ENCODE measurements around the gene MBD5. TPM values are rescaled to one million over a fixed set of nuclear protein-coding genes. Genes with fewer than 3 reads are reported as not detected.

Gene MBD5
- polyA plus RNA-seq, 1 donor (not counting 4 experiments of a cell fraction or from before 2014, with no cell fraction given) = 20.1 TPM

- Histone ChIP-seq H2AFZ (ENCODE audit: control insufficient read depth, low read length) (no peak overlapping the region), H3K4me1 (ENCODE audit: control insufficient read depth, extremely low read depth, insufficient read depth, low read length) (no peaks in the 10 kb centered on the region), H3K36me3 (ENCODE audit: control insufficient read depth in 2 of 2, extremely low read depth in 1 of 2, insufficient read depth in 2 of 2, low read length in 2 of 2) (no peaks in the 10 kb centered on the region), H3K9ac (ENCODE audit: control insufficient read depth, extremely low read depth, insufficient read depth, low read length) (no peak overlapping the region), H3K4me2 (ENCODE audit: control insufficient read depth, extremely low read depth, insufficient read depth, low read depth, low read length) (no peak overlapping the region), H3K9me3 (ENCODE audit: control insufficient read depth, low read depth, low read length) (no peaks in the 10 kb centered on the region), H3K79me2 (ENCODE audit: control insufficient read depth, insufficient read depth, low read length) (no peaks in the 10 kb centered on the region), H3K9me1 (ENCODE audit: control insufficient read depth, extremely low read depth, insufficient read depth, low read length) (no peaks in the 10 kb centered on the region), H4K20me1 (ENCODE audit: control insufficient read depth, extremely low read depth, insufficient read depth, low read length) (no peaks in the 10 kb centered on the region), H3K27me3 (ENCODE audit: control insufficient read depth, extremely low read depth, insufficient read depth, low read length) (no peaks in the 10 kb centered on the region), H3K27ac (ENCODE audit: control insufficient read depth, insufficient read depth, low read length) (no peak overlapping the region), H3K4me3 (ENCODE audit: control insufficient read depth in 2 of 3, extremely low read depth in 1 of 3, insufficient read depth in 2 of 3, low read depth in 1 of 3, low read length in 3 of 3) (no peak overlapping the region)
- TF ChIP-seq CTCF (optimal IDR thresholded peaks at IDR 0.05 in 1 of 3, IDR thresholded peaks at IDR 0.05 in 1 of 3, conservative IDR thresholded peaks at IDR 0.05 in 1 of 3; ENCODE audit: extremely low read depth in 1 of 3, insufficient read depth in 2 of 3, low read length in 3 of 3) (no peak), EZH2 (IDR thresholded peaks at IDR 0.05; ENCODE audit: low read length) (no peak)
- dilution Hi-C loops (cut with MboI; ENCODE audit: extremely low pct_ligation_motif_present, low sequenced_read_pairs) = no loop called here
- FAIRE-seq (no peak), DNase-seq (ENCODE audit: low read depth, low spot score) (no peak)
These were observed 278.7 kb downstream of the MBD5 start for GRCh38 chr2:148299616-148300015.

DNA sequence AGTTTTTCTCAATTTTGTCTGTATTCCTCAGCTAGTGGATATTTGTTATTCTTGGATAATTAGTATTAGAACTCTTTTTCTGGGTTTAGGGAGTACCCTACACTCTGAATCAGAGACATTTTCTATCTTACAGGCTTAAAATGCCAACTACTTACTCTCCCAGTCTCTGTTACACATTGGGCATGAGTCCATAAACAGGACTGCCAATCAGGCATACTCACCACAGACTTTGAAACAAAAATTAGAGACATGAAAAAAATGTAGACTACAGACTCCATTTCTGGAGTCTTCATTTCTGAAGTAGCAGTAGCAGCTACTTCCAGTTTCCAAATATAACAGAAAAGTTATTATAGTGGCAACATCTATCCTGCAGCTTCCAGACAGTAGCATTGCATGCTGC, 279.7 kb downstream of the MBD5 start:
- Histone ChIP-seq H3K4me1 (ENCODE audit: control insufficient read depth, extremely low read depth, insufficient read depth, low read length) (no peaks in the 10 kb centered on the region), H3K27me3 (ENCODE audit: control insufficient read depth, extremely low read depth, insufficient read depth, low read length) (no peaks in the 10 kb centered on the region), H3K79me2 (ENCODE audit: control insufficient read depth, insufficient read depth, low read length) (no peaks in the 10 kb centered on the region), H3K36me3 (ENCODE audit: control insufficient read depth in 2 of 2, extremely low read depth in 1 of 2, insufficient read depth in 2 of 2, low read length in 2 of 2) (no peaks in the 10 kb centered on the region), H3K4me2 (ENCODE audit: control insufficient read depth, extremely low read depth, insufficient read depth, low read depth, low read length) (no peak overlapping the region), H4K20me1 (ENCODE audit: control insufficient read depth, extremely low read depth, insufficient read depth, low read length) (no peaks in the 10 kb centered on the region), H3K9me1 (ENCODE audit: control insufficient read depth, extremely low read depth, insufficient read depth, low read length) (no peaks in the 10 kb centered on the region), H3K9me3 (ENCODE audit: control insufficient read depth, low read depth, low read length) (no peaks in the 10 kb centered on the region), H3K27ac (ENCODE audit: control insufficient read depth, insufficient read depth, low read length) (no peak overlapping the region), H3K4me3 (ENCODE audit: control insufficient read depth in 2 of 3, extremely low read depth in 1 of 3, insufficient read depth in 2 of 3, low read depth in 1 of 3, low read length in 3 of 3) (no peak overlapping the region), H2AFZ (ENCODE audit: control insufficient read depth, low read length) (no peak overlapping the region), H3K9ac (ENCODE audit: control insufficient read depth, extremely low read depth, insufficient read depth, low read length) (no peak overlapping the region)
- TF ChIP-seq EZH2 (IDR thresholded peaks at IDR 0.05; ENCODE audit: low read length) = no peak
- TF ChIP-seq CTCF (optimal IDR thresholded peaks at IDR 0.05 in 1 of 3, IDR thresholded peaks at IDR 0.05 in 1 of 3, conservative IDR thresholded peaks at IDR 0.05 in 1 of 3; ENCODE audit: extremely low read depth in 1 of 3, insufficient read depth in 2 of 3, low read length in 3 of 3) = no peak
- dilution Hi-C loops (cut with MboI; ENCODE audit: extremely low pct_ligation_motif_present, low sequenced_read_pairs) = no loop called here
- FAIRE-seq = no peak
- DNase-seq (ENCODE audit: low read depth, low spot score) = no peak
